ENCODE results near the gene STRIP1.
"Not testable (repeated sequence)": the region's sequence is repeated elsewhere in the genome, so short reads cannot be mapped to it uniquely, and the experiment has no call there.

Gene STRIP1

DNA sequence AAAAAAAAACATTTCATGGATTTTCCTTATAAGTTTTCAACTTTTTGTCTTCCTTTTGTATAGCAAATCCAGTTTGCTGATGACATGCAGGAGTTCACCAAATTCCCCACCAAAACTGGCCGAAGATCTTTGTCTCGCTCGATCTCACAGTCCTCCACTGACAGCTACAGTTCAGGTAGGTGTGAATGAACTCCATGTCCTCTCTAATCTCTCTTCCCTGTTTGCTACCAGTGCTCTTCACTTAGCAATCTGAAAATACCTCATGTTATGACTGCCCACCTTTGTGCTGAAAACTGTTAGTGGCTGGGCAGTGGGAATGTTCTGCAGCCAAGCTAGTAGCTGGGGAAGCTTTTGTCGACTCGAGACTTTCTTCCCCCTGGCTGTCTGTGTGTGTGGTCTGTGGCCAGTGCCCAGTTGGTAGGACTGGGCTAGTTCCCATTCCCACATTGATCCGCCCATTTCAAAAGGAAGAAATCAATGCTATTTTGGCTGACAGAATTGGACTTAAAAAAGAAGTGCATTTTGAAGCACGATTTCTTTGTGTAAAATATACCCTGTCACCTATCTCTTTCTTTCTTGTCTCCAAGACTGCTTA is 25.4 kb upstream of the STRIP1 start:
- no peak for DNase-seq

- peak; percentile 44 for DNase-seq
Measured at GRCh38 chr1:110011527-110012041, 22.8 kb upstream of the STRIP1 start.

- no peak for DNase-seq
Measured at GRCh38 chr1:110012100-110012780, 22.2 kb upstream of the STRIP1 start.

DNA sequence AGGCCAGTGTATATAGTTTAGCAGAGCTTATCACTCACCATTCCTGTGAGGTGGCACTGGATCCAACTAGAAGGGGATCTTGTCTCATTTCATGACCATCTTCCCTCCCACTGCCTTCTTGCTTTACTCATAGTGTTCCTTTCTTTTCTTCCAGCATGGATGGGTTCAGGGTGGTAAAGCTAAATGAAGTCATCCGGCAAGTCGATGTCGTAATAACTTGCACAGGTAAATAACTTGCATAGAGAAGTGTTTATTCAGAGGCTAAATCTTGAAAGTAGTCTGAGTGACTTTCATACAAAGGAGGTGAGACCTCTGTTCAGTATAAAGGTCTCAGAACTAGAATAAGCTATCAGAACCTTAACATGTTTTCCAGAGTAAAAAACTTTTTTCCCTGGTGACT is 16.6 kb upstream of the STRIP1 start:
- no peak for DNase-seq

- no peak for DNase-seq
Measured at GRCh38 chr1:110018396-110018795, 16.0 kb upstream of the STRIP1 start.

- no peak for DNase-seq
Measured at GRCh38 chr1:110019770-110020169, 14.7 kb upstream of the STRIP1 start.

GRCh38 chr1:110021285-110021684 is 13.1 kb upstream of the STRIP1 start:
- no peak for DNase-seq

DNA sequence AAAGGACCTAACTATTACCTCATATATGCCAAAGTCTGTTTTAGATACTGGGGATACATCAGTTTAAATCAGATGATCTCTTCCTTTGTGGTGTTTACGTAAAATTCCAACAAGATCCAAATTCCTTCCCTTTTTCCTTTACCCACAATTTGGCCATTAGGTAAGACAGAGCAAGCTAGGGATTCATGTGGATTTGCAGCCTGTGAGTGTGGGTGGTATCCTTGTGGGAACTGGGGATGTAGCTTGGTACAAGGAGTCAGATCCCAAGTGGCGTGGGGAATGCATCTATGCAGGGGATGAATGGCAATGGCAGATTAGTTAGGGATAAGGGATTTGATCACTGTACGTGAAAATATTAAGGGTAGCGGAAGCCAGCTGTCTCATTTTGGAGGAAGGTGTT is 9.8 kb upstream of the STRIP1 start:
- DNase-seq, result no peak

GRCh38 chr1:110030687-110031086 is 3.7 kb upstream of the STRIP1 start:
- DNase-seq, result not testable (repeated sequence)

GRCh38 chr1:110032327-110032726 is 2.1 kb upstream of the STRIP1 start:
- no peak for DNase-seq

GRCh38 chr1:110033421-110033820 is 1.0 kb upstream of the STRIP1 start:
- DNase-seq, result no peak

GRCh38 chr1:110034040-110034450 is 379 bp upstream of the STRIP1 start:
- no peak for DNase-seq

DNA sequence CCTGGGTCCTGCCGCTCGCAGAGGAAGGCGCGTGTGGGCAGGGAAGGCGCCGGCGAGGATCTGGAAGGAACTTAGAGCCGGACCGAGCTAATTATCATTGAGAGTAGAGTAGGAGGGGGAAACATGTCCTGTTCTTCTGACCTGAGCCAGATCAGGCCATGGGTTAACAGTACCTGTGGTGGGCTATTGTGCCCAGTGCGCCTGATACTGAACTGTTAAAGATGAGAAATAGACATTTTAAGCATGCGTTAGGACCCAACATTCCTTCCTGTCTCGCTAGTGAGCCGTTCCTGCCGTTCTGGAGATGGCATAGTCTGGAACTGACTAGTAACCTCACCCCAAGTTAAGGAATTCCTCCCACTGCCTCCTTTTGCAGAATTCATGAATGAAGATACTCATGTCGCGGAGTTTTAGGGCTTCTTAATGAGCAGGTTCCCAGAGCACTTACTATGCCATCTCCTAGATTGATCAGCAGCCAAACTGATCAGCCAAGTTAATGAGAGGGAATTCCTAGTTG is 870 bp downstream of the STRIP1 start:
- no peak for DNase-seq

DNA sequence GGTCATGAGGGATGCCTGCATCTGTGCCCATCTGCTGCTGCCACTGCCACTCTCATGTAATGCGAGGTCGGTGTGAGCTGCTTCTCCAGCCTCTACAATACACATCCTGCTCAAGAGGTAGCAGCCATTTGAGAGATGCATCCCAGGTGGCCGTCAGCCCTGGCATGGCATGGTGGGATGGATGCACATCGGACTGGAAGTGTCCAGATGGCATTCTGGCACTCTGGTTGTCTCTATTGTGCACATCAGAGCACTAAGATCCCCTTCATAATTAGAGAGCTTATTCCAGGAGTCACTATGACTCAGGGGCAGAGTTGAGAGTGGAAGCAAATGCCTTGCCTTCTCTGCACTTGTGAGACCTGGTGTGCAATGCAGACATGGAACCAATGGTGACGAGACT is 3.8 kb downstream of the STRIP1 start:
- DNase-seq, result no peak

DNA sequence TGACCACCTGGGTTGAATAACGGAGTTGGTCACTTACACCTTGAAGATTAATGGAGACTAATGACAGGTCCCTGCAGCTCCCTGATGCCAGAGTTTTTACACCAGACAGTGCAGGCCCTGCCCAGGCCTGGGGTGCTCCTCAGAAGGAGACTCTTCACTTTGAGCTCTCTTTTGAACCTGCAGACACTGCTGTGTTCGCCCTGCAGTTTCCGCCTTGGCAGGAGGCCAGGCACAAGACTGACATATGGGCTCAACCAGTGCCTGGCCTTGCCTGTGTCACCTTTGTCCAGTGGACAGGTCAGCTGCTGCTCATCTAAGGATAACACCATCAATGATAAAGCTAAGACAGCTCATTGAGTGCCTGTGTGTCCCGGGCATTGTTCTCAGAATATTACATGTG is 5.2 kb downstream of the STRIP1 start:
- DNase-seq, result no peak

DNA sequence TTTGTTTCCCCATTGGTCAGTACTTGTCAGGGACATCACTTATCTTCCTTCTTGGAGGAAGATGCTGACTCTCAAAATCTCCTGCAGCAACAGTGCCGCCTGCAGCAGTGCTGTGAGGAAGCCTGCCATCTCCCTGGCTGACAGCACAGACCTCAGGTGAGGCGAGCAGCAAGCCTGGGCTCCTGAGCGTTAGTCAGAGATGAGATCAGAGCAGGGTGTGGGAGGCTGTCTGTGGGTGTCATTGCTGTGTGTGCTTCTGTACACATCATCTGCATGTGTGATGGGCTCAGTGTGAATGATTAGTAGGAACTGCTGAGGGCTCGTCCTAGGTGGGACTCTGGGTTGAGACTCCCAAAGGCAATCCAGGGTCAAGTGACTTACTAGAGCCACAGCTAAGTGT is 6.1 kb downstream of the STRIP1 start:
- DNase-seq, result no peak

- DNase-seq, result no peak
Measured at GRCh38 chr1:110043016-110043415, 8.6 kb downstream of the STRIP1 start.

DNA sequence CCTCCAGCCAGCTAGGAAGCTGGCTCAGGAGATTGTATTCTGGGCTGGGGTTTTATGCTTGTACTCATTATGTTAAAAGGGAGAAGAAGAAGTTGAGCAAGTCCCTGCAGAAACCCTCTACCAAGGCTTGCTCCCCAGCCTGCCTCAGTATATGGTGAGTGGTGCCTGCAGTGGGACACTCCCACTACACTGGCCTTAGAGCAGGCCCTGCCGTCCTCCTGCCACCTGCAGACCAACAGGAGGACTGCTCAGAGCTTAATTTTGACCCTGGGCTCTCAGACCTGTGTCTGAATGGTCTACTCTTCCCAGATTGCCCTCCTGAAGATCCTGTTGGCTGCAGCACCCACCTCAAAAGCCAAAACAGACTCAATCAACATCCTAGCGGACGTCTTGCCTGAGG is 13.0 kb downstream of the STRIP1 start:
- no peak for DNase-seq

DNA sequence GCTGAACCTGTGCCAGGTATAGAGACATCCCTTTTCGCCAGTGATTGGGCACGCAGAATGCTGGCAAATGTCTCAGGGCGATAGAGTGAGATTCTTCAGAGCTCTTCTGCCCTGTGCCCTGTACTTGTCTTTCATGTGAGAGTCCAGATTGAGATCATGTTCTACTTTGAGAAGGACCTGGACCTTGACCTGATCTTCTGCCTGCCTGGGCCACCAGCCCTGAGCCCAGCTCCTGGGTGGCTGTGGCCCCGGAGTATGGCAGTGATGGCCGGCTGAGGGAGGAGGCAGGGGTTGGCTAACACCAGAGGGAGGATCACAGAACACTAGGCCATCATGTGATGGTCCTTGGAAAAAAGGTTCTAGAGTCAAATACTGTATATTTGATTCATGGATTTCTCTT is 13.8 kb downstream of the STRIP1 start:
- no peak for DNase-seq

GRCh38 chr1:110048923-110049601 is 14.6 kb downstream of the STRIP1 start:
- DNase-seq, result no peak

- DNase-seq, result no peak
Measured at GRCh38 chr1:110049801-110050601, 15.6 kb downstream of the STRIP1 start.

- DNase-seq, result no peak
Measured at GRCh38 chr1:110050602-110051261, 16.3 kb downstream of the STRIP1 start.

DNA sequence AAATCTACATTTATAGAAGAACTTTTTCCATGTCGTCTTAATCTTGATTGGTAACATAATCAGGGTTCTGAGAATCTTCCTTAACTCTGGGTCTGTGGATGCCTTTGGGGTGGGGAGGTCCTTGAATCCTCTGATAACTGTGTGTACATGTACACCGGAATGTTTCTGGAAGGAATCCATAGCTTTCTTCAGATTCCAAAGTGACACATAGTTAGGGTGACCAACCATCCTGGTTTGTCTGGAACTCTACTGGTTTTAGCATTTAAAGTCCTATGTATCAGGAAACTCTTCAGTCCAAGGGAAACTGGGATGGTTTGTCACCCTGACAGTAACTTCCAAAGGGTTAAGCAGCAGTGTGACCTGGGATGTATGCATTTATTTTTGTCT is 16.8 kb downstream of the STRIP1 start:
- no peak for DNase-seq
